HEK293 (cell line): ENCODE results near the gene MAP1LC3B2.

ENCODE experiments used
- CTCF ChIA-PET: fragments of 350-600 bp; formaldehyde crosslinking; extraction: SDS; loops from one replicate; lab custom pipeline; 2021; ENCODE audit warnings: antibody characterized with exemption; lab: Yijun Ruan, JAX
- POLR2A ChIA-PET: fragments of 300-600 bp; formaldehyde crosslinking; extraction: SDS; loops from one replicate; lab custom pipeline; 2020; ENCODE audit warnings: antibody characterized with exemption, inconsistent platforms; lab: Yijun Ruan, JAX
- H3K27ac ChIP-seq: fragments of 200-500 bp; sonication (Bioruptor generic); 2 replicates; pipeline ENCODE4 v1.5.1; 2014; ENCODE audit warnings: low read depth, low read length, control low read depth, inconsistent platforms; ENCODE audit errors: extremely low read depth
- H3K36me3 ChIP-seq, 2 experiments: fragments of 200-500 bp in 1 of 2; sonication (Bioruptor generic) in 1 of 2; 1 replicate in 1 of 2; 2 replicates in 1 of 2; pipeline ENCODE4 v1.5.1; 2014 to 2017; ENCODE audit warnings: inconsistent platforms in 2 of 2, low read length in 2 of 2; ENCODE audit not compliant: control insufficient read depth in 2 of 2, insufficient read depth in 1 of 2
- H3K4me1 ChIP-seq: fragments of 200-500 bp; sonication (Bioruptor generic); 2 replicates; pipeline ENCODE4 v1.5.1; 2014; ENCODE audit warnings: mild to moderate bottlenecking, low read length, inconsistent platforms; ENCODE audit not compliant: control insufficient read depth, insufficient read depth
- H3K4me3 ChIP-seq: 2 replicates; pipeline ENCODE4 v1.5.1; 2011; ENCODE audit warnings: low read depth, mild to moderate bottlenecking, control low read depth, low read length, moderate library complexity
- H3K9me3 ChIP-seq: fragments of 200-500 bp; sonication (Bioruptor generic); 2 replicates; pipeline ENCODE4 v1.5.1; 2014; ENCODE audit warnings: low read depth, low read length, inconsistent platforms; ENCODE audit not compliant: control insufficient read depth, insufficient read depth
- KLF10 ChIP-seq: fragments of 450-650 bp; IDR thresholded peaks from 2 replicates; pipeline ENCODE4 v1.5.1; 2018; ENCODE audit warnings: missing biosample characterization, mild to moderate bottlenecking, missing genetic modification characterization
- SCRT1 ChIP-seq: fragments of 450-650 bp; formaldehyde crosslinking; IDR thresholded peaks from 2 replicates; pipeline ENCODE4 v1.5.1; 2016; ENCODE audit warnings: missing biosample characterization, missing genetic modification characterization, borderline replicate concordance
- SCRT2 ChIP-seq: fragments of 450-650 bp; formaldehyde crosslinking; IDR thresholded peaks from 2 replicates; pipeline ENCODE4 v1.5.1; 2016; ENCODE audit warnings: missing biosample characterization, missing genetic modification characterization
- ZBTB21 ChIP-seq: fragments of 450-650 bp; formaldehyde crosslinking; IDR thresholded peaks from 2 replicates; pipeline ENCODE4 v1.5.1; 2017; ENCODE audit warnings: missing biosample characterization, missing genetic modification characterization
- ZBTB44 ChIP-seq: fragments of 450-650 bp; IDR thresholded peaks from 2 replicates; pipeline ENCODE4 v1.5.1; 2018; ENCODE audit warnings: missing biosample characterization, mild to moderate bottlenecking, missing genetic modification characterization
- ZNF114 ChIP-seq: fragments of 450-650 bp; formaldehyde crosslinking; IDR thresholded peaks from 2 replicates; pipeline ENCODE4 v1.5.0; 2017; ENCODE audit warnings: missing biosample characterization, missing genetic modification characterization
- ZNF133 ChIP-seq: fragments of 450-650 bp; formaldehyde crosslinking; IDR thresholded peaks from 2 replicates; pipeline ENCODE4 v1.5.1; 2016; ENCODE audit warnings: missing biosample characterization, missing genetic modification characterization
- ZNF146 ChIP-seq: fragments of 450-650 bp; formaldehyde crosslinking; IDR thresholded peaks from 2 replicates; pipeline ENCODE4 v1.5.1; 2016; ENCODE audit warnings: missing biosample characterization, missing genetic modification characterization
- ZNF16 ChIP-seq: fragments of 450-650 bp; formaldehyde crosslinking; IDR thresholded peaks from 2 replicates; pipeline ENCODE4 v1.5.1; 2016; ENCODE audit warnings: low read depth, missing biosample characterization, missing genetic modification characterization
- ZNF214 ChIP-seq: fragments of 450-650 bp; formaldehyde crosslinking; IDR thresholded peaks from 2 replicates; pipeline ENCODE4 v1.5.1; 2017; ENCODE audit warnings: missing biosample characterization, mild to moderate bottlenecking, missing genetic modification characterization, borderline replicate concordance
- ZNF248 ChIP-seq: fragments of 450-650 bp; formaldehyde crosslinking; IDR thresholded peaks from 2 replicates; pipeline ENCODE4 v1.5.1; 2017; ENCODE audit warnings: missing biosample characterization, missing genetic modification characterization
- ZNF335 ChIP-seq: fragments of 450-650 bp; formaldehyde crosslinking; conservative IDR thresholded peaks from 2 replicates; pipeline ENCODE4 v1.5.1; 2016; ENCODE audit warnings: missing biosample characterization, missing genetic modification characterization
- ZNF362 ChIP-seq: fragments of 450-650 bp; formaldehyde crosslinking; IDR thresholded peaks from 2 replicates; pipeline ENCODE4 v1.5.1; 2016; ENCODE audit warnings: missing biosample characterization, missing genetic modification characterization
- ZNF398 ChIP-seq: fragments of 450-650 bp; formaldehyde crosslinking; IDR thresholded peaks from 2 replicates; pipeline ENCODE4 v1.5.1; 2017; ENCODE audit warnings: missing biosample characterization, missing genetic modification characterization
- ZNF426 ChIP-seq: fragments of 450-650 bp; formaldehyde crosslinking; IDR thresholded peaks from 2 replicates; pipeline ENCODE4 v1.5.1; 2017; ENCODE audit warnings: missing biosample characterization, missing genetic modification characterization, mild to moderate bottlenecking, inconsistent platforms, moderate library complexity
- ZNF449 ChIP-seq: fragments of 450-650 bp; formaldehyde crosslinking; IDR thresholded peaks from 2 replicates; pipeline ENCODE4 v1.5.1; 2017; ENCODE audit warnings: missing biosample characterization, mild to moderate bottlenecking, missing genetic modification characterization, moderate library complexity
- ZNF561 ChIP-seq: fragments of 450-650 bp; IDR thresholded peaks from 2 replicates; pipeline ENCODE4 v1.5.1; 2018; ENCODE audit warnings: missing biosample characterization, missing genetic modification characterization, borderline replicate concordance
- ZNF580 ChIP-seq: fragments of 450-650 bp; formaldehyde crosslinking; IDR thresholded peaks from 2 replicates; pipeline ENCODE4 v1.5.1; 2016; ENCODE audit warnings: missing biosample characterization, missing genetic modification characterization
- ZNF596 ChIP-seq: fragments of 450-650 bp; IDR thresholded peaks from 2 replicates; pipeline ENCODE4 v1.5.0; 2018; ENCODE audit warnings: missing biosample characterization, mild to moderate bottlenecking, missing genetic modification characterization, moderate library complexity
- ZNF600 ChIP-seq: fragments of 450-650 bp; formaldehyde crosslinking; IDR thresholded peaks from 2 replicates; pipeline ENCODE4 v1.5.1; 2016; ENCODE audit warnings: missing biosample characterization, missing genetic modification characterization
- ZNF639 ChIP-seq: fragments of 450-650 bp; formaldehyde crosslinking; IDR thresholded peaks from 2 replicates; pipeline ENCODE4 v1.5.1; 2016; ENCODE audit warnings: missing biosample characterization, missing genetic modification characterization
- ZSCAN4 ChIP-seq: fragments of 450-650 bp; formaldehyde crosslinking; IDR thresholded peaks from 2 replicates; pipeline ENCODE4 v1.5.1; 2017; ENCODE audit warnings: missing biosample characterization, missing genetic modification characterization

MAP1LC3B2 gene

GRCh38 chr12:116539361-116539771 lies 19.8 kb upstream of the MAP1LC3B2 start (continued):
- TF ChIP-seq ZNF561 (tag by site-specific recombination) (no peak), ZNF398 (no peak), ZNF600 (tag by site-specific recombination) (peak; percentile 87), ZNF449 (tag by site-specific recombination) (no peak), ZNF426 (tag by site-specific recombination) (no peak)

GRCh38 chr12:116539905-116540482 lies 19.2 kb upstream of the MAP1LC3B2 start:
- Histone ChIP-seq H3K27ac (no peak overlapping the region), H3K4me3 (no peak overlapping the region), H3K4me1 (no peaks in the 10 kb centered on the region; the same call in 1 of the 2 replicates), H3K9me3 (no peaks in the 10 kb centered on the region), H3K36me3 (no peaks in the 10 kb centered on the region)
- TF ChIP-seq ZNF133 (tag by site-specific recombination), result no peak
- TF ChIP-seq ZNF214 (tag by site-specific recombination), result no peak
- TF ChIP-seq ZBTB44 (tag by site-specific recombination), result peak; percentile 23; the same call in 1 of the 2 replicates
- TF ChIP-seq SCRT1 (tag by site-specific recombination), result peak; percentile 69; the same call in 1 of the 2 replicates
- no peak for TF ChIP-seq ZNF248 (tag by site-specific recombination)
- peak; percentile 92 for TF ChIP-seq SCRT2 (tag by site-specific recombination)
- TF ChIP-seq ZNF596 (tag by site-specific recombination), result no peak
- TF ChIP-seq ZNF16, result no peak
- TF ChIP-seq ZNF362, result 0 out of 2 replicates have a peak, but pooled peaks have one; percentile 28
- peak; percentile 60 for TF ChIP-seq ZNF335 (tag by site-specific recombination)
- TF ChIP-seq KLF10 (tag by site-specific recombination), result no peak
- POLR2A ChIA-PET, result no interaction called here
- CTCF ChIA-PET, result interaction anchor here (0.6 to 2.4 kb wide), 5 partner anchors 60 to 622 kb away, joined by 3 to 9 read pairs (median 4); no protein-coding TSS in a partner anchor

- Histone ChIP-seq H3K27ac (no peak overlapping the region), H3K9me3 (no peaks in the 10 kb centered on the region), H3K36me3 (no peaks in the 10 kb centered on the region), H3K4me3 (no peak overlapping the region), H3K4me1 (no peaks in the 10 kb centered on the region; the same call in 1 of the 2 replicates)
- CTCF ChIA-PET, result no interaction called here
- POLR2A ChIA-PET, result no interaction called here
- 0 out of 2 replicates have a peak, but pooled peaks have one; percentile 36 for TF ChIP-seq ZNF580 (tag by site-specific recombination)
- TF ChIP-seq ZSCAN4 (tag by site-specific recombination), result no peak
- peak; percentile 94 for TF ChIP-seq ZNF146 (tag by site-specific recombination)
- no peak for TF ChIP-seq ZNF114 (tag by site-specific recombination)
- TF ChIP-seq ZNF639 (tag by site-specific recombination), result no peak
- no peak for TF ChIP-seq ZBTB21
These were observed 18.5 kb upstream of the MAP1LC3B2 start for GRCh38 chr12:116540622-116541152.
